HepG2 (cell line): ENCODE results near the gene SNED1. TPM values are rescaled to one million over a fixed set of nuclear protein-coding genes. Genes with fewer than 3 reads are reported as not detected.

Source experiments
- ATF7-NPFF ChIP-seq: sonication (generic); formaldehyde crosslinking; IDR thresholded peaks from 2 replicates; pipeline ENCODE4 v1.8.1; 2023; ENCODE audit warnings: mild to moderate bottlenecking, low read depth, missing genetic modification reagents, moderate library complexity
- EP300 ChIP-seq, 3 experiments: sonication (generic) in 1 of 3; formaldehyde crosslinking in 1 of 3; IDR thresholded peaks; 2 replicates each; pipeline versions ENCODE4 v1.5.1 to v1.6.1; 2011 to 2020; ENCODE audit warnings: low read depth in 2 of 3, low read length in 2 of 3, borderline replicate concordance in 1 of 3, improper control_type of control experiment in 1 of 3, mild to moderate bottlenecking in 1 of 3, missing genetic modification reagents in 1 of 3, moderate library complexity in 1 of 3
- FOXA3 ChIP-seq: IDR thresholded peaks from 2 replicates; pipeline ENCODE4 v1.6.1; 2016; ENCODE audit warnings: missing genetic modification reagents, missing compliant biosample characterization
- HDAC1 ChIP-seq: sonication (generic); formaldehyde crosslinking; IDR thresholded peaks from 2 replicates; pipeline ENCODE4 v1.5.1; 2020; ENCODE audit warnings: mild to moderate bottlenecking, missing genetic modification reagents
- KLF9 ChIP-seq: IDR thresholded peaks from 2 replicates; pipeline ENCODE4 v1.6.1; 2016; ENCODE audit warnings: low read depth
- MEIS1 ChIP-seq: sonication (generic); formaldehyde crosslinking; IDR thresholded peaks from 2 replicates; pipeline ENCODE4 v1.9.0; 2021; ENCODE audit warnings: mild to moderate bottlenecking, missing genetic modification reagents, moderate library complexity, borderline replicate concordance
- MTF2 ChIP-seq: sonication (generic); formaldehyde crosslinking; IDR thresholded peaks from 2 replicates; pipeline ENCODE4 v1.5.0; 2020; ENCODE audit warnings: missing genetic modification reagents, borderline replicate concordance
- NCOR1 ChIP-seq: fragments of 200-600 bp; sonication (generic); IDR thresholded peaks from 2 replicates; pipeline ENCODE4 v1.7.0; 2017; ENCODE audit warnings: antibody characterized with exemption, low read length, borderline replicate concordance
- NPAS2 ChIP-seq: sonication (generic); formaldehyde crosslinking; IDR thresholded peaks from 2 replicates; pipeline ENCODE4 v1.8.0; 2022; ENCODE audit warnings: mild to moderate bottlenecking, missing genetic modification reagents, borderline replicate concordance
- RARA ChIP-seq: IDR thresholded peaks from 2 replicates; pipeline ENCODE4 v1.6.1; 2016; ENCODE audit warnings: missing genetic modification reagents, missing compliant biosample characterization
- RXRA ChIP-seq: sonication (generic); formaldehyde crosslinking; IDR thresholded peaks from 2 replicates; pipeline ENCODE4 v1.5.1; 2020; ENCODE audit warnings: missing genetic modification reagents
- SKI ChIP-seq: fragments of 450-650 bp; IDR thresholded peaks from one replicate; pipeline ENCODE4 v1.6.1; 2018; ENCODE audit warnings: mild to moderate bottlenecking; ENCODE audit not compliant: partially characterized antibody
- TEAD3 ChIP-seq: optimal IDR thresholded peaks from 2 replicates; pipeline ENCODE3; 2016; ENCODE audit warnings: borderline replicate concordance
- ZFY ChIP-seq: sonication (generic); formaldehyde crosslinking; IDR thresholded peaks from 2 replicates; pipeline ENCODE4 v1.4.0; 2020; ENCODE audit warnings: missing genetic modification reagents
- ZNF251 ChIP-seq: sonication (generic); formaldehyde crosslinking; IDR thresholded peaks from 2 replicates; pipeline ENCODE4 v1.9.0; 2021; ENCODE audit warnings: mild to moderate bottlenecking, missing genetic modification reagents
- ZNF652 ChIP-seq: IDR thresholded peaks from 2 replicates; pipeline ENCODE4 v1.6.1; 2016; ENCODE audit warnings: low read depth, borderline replicate concordance
- polyA plus RNA-seq, 8 experiments: library from polyadenylated mRNA; depleted of rRNA in 3 of 8; stranded (reverse) in 7 of 8; unstranded in 1 of 8; fragments of >200 nt; fragmentation: Illumina TruSeq in 4 of 8; extraction: Trizol in 4 of 8; gene quantifications; 2 replicates each; pipeline versions ENCODE4 v1.2.1 to v1.2.3, GENCODE V29; 2011 to 2016; ENCODE audit warnings: low read depth in 4 of 8, missing spikeins in 1 of 8, mixed read lengths in 1 of 8; ENCODE audit not compliant: insufficient read depth in 1 of 8
- total RNA-seq, 5 experiments: library from RNA; depleted of rRNA; stranded (reverse); fragments of >200 nt; fragmentation: Illumina TruSeq; extraction: Trizol; gene quantifications; 2 replicates each; pipeline ENCODE4 v1.2.3, GENCODE V29; 2016; ENCODE audit warnings: low read depth in 1 of 5
- TF ChIP-seq, protein P1 (sequence below): fragments of 450-650 bp; IDR thresholded peaks from 2 replicates; pipeline ENCODE4 v1.6.1; 2017
- TF ChIP-seq, protein P2 (sequence below): sonication (generic); formaldehyde crosslinking; IDR thresholded peaks from 2 replicates; pipeline ENCODE4 v1.5.0; 2020; ENCODE audit warnings: mild to moderate bottlenecking, missing genetic modification reagents
- TF ChIP-seq, protein P3 (sequence below): IDR thresholded peaks from 2 replicates; pipeline ENCODE4 v1.6.1; 2016; ENCODE audit warnings: low read depth, missing genetic modification reagents, missing compliant biosample characterization
- TF ChIP-seq, protein P4 (sequence below): sonication (generic); formaldehyde crosslinking; IDR thresholded peaks from 2 replicates; pipeline ENCODE4 v1.4.0; 2020; ENCODE audit warnings: missing genetic modification reagents

SNED1 gene
- total and polyA plus RNA-seq, 2 of the 13 experiments (the other 11 are each of a cell fraction or from before 2014, with no cell fraction given): 0.15 to 0.65 TPM

- TF ChIP-seq ATF7-NPFF (CRISPR knock-in tag): no peak
- peak; percentile 34 for TF ChIP-seq SKI
- no peak for TF ChIP-seq ZNF652 (CRISPR knock-in tag)
- peak; percentile 78; the same call in 1 of the 2 replicates for TF ChIP-seq NCOR1
- peak; percentile 21; the same call in 1 of the 2 replicates for TF ChIP-seq ZFY
- TF ChIP-seq RXRA (CRISPR knock-in tag): no peak
- peak; percentile 59; the same call in 1 of the 2 replicates for TF ChIP-seq FOXA3
- TF ChIP-seq, protein P1, sequence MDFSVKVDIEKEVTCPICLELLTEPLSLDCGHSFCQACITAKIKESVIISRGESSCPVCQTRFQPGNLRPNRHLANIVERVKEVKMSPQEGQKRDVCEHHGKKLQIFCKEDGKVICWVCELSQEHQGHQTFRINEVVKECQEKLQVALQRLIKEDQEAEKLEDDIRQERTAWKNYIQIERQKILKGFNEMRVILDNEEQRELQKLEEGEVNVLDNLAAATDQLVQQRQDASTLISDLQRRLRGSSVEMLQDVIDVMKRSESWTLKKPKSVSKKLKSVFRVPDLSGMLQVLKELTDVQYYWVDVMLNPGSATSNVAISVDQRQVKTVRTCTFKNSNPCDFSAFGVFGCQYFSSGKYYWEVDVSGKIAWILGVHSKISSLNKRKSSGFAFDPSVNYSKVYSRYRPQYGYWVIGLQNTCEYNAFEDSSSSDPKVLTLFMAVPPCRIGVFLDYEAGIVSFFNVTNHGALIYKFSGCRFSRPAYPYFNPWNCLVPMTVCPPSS: no peak
- TF ChIP-seq, protein P2, sequence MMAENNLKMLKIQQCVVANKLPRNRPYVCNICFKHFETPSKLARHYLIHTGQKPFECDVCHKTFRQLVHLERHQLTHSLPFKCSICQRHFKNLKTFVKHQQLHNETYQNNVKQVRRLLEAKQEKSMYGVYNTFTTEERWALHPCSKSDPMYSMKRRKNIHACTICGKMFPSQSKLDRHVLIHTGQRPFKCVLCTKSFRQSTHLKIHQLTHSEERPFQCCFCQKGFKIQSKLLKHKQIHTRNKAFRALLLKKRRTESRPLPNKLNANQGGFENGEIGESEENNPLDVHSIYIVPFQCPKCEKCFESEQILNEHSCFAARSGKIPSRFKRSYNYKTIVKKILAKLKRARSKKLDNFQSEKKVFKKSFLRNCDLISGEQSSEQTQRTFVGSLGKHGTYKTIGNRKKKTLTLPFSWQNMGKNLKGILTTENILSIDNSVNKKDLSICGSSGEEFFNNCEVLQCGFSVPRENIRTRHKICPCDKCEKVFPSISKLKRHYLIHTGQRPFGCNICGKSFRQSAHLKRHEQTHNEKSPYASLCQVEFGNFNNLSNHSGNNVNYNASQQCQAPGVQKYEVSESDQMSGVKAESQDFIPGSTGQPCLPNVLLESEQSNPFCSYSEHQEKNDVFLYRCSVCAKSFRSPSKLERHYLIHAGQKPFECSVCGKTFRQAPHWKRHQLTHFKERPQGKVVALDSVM (CRISPR knock-in tag): no peak
- no peak for TF ChIP-seq ZNF251 (CRISPR knock-in tag)
- TF ChIP-seq KLF9: no peak
- TF ChIP-seq TEAD3 (CRISPR knock-in tag): peak; percentile 21
- peak; percentile 75 for TF ChIP-seq HDAC1 (CRISPR knock-in tag)
- TF ChIP-seq MTF2: no peak
- TF ChIP-seq RARA (CRISPR knock-in tag): no peak
- TF ChIP-seq MEIS1: peak; percentile 22; the same call in 1 of the 2 replicates
- TF ChIP-seq, protein P3, sequence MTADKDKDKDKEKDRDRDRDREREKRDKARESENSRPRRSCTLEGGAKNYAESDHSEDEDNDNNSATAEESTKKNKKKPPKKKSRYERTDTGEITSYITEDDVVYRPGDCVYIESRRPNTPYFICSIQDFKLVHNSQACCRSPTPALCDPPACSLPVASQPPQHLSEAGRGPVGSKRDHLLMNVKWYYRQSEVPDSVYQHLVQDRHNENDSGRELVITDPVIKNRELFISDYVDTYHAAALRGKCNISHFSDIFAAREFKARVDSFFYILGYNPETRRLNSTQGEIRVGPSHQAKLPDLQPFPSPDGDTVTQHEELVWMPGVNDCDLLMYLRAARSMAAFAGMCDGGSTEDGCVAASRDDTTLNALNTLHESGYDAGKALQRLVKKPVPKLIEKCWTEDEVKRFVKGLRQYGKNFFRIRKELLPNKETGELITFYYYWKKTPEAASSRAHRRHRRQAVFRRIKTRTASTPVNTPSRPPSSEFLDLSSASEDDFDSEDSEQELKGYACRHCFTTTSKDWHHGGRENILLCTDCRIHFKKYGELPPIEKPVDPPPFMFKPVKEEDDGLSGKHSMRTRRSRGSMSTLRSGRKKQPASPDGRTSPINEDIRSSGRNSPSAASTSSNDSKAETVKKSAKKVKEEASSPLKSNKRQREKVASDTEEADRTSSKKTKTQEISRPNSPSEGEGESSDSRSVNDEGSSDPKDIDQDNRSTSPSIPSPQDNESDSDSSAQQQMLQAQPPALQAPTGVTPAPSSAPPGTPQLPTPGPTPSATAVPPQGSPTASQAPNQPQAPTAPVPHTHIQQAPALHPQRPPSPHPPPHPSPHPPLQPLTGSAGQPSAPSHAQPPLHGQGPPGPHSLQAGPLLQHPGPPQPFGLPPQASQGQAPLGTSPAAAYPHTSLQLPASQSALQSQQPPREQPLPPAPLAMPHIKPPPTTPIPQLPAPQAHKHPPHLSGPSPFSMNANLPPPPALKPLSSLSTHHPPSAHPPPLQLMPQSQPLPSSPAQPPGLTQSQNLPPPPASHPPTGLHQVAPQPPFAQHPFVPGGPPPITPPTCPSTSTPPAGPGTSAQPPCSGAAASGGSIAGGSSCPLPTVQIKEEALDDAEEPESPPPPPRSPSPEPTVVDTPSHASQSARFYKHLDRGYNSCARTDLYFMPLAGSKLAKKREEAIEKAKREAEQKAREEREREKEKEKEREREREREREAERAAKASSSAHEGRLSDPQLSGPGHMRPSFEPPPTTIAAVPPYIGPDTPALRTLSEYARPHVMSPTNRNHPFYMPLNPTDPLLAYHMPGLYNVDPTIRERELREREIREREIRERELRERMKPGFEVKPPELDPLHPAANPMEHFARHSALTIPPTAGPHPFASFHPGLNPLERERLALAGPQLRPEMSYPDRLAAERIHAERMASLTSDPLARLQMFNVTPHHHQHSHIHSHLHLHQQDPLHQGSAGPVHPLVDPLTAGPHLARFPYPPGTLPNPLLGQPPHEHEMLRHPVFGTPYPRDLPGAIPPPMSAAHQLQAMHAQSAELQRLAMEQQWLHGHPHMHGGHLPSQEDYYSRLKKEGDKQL (CRISPR knock-in tag): no peak
- no peak for TF ChIP-seq NPAS2
- TF ChIP-seq EP300 (IDR thresholded peaks at IDR 0.05; ENCODE audit: low read depth in 2 of 2, low read length in 2 of 2): 0 out of 4 replicates have a peak, but pooled peaks of 1 of the 2 experiments have one; percentile 36
- no peak for TF ChIP-seq EP300 (CRISPR knock-in tag; IDR thresholded peaks at IDR 0.05; ENCODE audit: borderline replicate concordance)
- TF ChIP-seq, protein P4, sequence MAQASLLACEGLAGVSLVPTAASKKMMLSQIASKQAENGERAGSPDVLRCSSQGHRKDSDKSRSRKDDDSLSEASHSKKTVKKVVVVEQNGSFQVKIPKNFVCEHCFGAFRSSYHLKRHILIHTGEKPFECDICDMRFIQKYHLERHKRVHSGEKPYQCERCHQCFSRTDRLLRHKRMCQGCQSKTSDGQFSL: no peak
Measured at GRCh38 chr2:241135737-241136136, 137.3 kb downstream of the SNED1 start (continued).
